SK-N-MC (cell line): ENCODE measurements around the gene FAM50A.

Experiments used
- DNase-seq: peaks from one replicate; pipeline ENCODE4 v3.0.0-alpha.2; 2011; ENCODE audit warnings: low read depth, low spot score
- H3K27ac ChIP-seq: fragments of 200-600 bp; sonication (generic); 2 replicates; pipeline ENCODE4 v1.5.1; 2016; ENCODE audit warnings: mixed run types
- H3K36me3 ChIP-seq: fragments of 200-600 bp; sonication (generic); 2 replicates; pipeline ENCODE4 v1.6.1; 2017; ENCODE audit warnings: antibody characterized with exemption, low read length, mixed read lengths; ENCODE audit not compliant: insufficient read depth
- H3K4me3 ChIP-seq: fragments of 200-600 bp; sonication (generic); 2 replicates; pipeline ENCODE4 v1.5.1; 2016
- H3K9ac ChIP-seq: fragments of 200-600 bp; sonication (generic); 2 replicates; pipeline ENCODE4 v1.8.0; 2017; ENCODE audit warnings: mixed run types, mixed read lengths; ENCODE audit not compliant: insufficient read length
- H3K9me3 ChIP-seq: fragments of 200-600 bp; sonication (generic); 2 replicates; pipeline ENCODE4 v1.6.1; 2017; ENCODE audit warnings: low read depth, mild to moderate bottlenecking, antibody characterized with exemption, low read length, moderate library complexity, mixed read lengths
- EZH2 ChIP-seq: fragments of 200-600 bp; sonication (generic); IDR thresholded peaks from one replicate; pipeline ENCODE4 v1.6.1; 2017; ENCODE audit warnings: antibody characterized with exemption
- FOXP2 ChIP-seq: optimal IDR thresholded peaks from 2 replicates; pipeline ENCODE3; 2011; ENCODE audit warnings: mild to moderate bottlenecking, moderate library complexity; ENCODE audit not compliant: insufficient read depth; ENCODE audit errors: extremely low read length, control extremely low read depth
- POLR2AphosphoS5 ChIP-seq: IDR thresholded peaks from 2 replicates; pipeline ENCODE4 v1.6.1; 2012; ENCODE audit warnings: mild to moderate bottlenecking, low read depth, low read length, borderline replicate concordance

The FAM50A gene

DNA sequence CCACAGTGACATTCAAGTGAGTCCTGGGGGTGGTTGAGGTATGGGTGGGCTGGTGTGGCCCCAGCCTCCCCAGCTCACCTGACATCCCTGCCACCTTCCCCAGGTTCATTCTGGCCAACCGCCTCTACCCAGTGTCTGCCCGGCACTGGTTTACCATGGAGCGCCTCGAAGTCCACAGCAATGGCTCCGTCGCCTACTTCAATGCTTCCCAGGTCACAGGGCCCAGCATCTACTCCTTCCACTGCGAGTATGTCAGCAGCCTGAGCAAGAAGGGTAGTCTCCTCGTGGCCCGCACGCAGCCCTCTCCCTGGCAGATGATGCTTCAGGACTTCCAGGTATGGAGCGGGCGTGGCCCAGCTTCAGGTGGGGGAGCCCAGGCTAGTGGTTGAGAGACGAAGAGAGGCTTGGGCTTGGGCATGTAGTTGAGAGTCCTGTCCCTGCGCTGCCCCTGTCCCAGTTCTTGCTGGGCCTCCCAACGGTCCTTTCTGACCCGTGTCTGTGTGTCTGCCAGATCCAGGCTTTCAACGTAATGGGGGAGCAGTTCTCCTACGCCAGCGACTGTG lies 8.7 kb upstream of the FAM50A start:
- TF ChIP-seq EZH2 (no peak), POLR2AphosphoS5 (no peak), FOXP2 (no peak)
- no peak overlapping the region for H3K9ac ChIP-seq
- no peaks in the 10 kb centered on the region for H3K9me3 ChIP-seq
- no peaks in the 10 kb centered on the region; the same call in 1 of the 2 replicates for H3K36me3 ChIP-seq
- no peak for DNase-seq
- no peak overlapping the region for H3K27ac ChIP-seq
- no peak overlapping the region for H3K4me3 ChIP-seq

DNA sequence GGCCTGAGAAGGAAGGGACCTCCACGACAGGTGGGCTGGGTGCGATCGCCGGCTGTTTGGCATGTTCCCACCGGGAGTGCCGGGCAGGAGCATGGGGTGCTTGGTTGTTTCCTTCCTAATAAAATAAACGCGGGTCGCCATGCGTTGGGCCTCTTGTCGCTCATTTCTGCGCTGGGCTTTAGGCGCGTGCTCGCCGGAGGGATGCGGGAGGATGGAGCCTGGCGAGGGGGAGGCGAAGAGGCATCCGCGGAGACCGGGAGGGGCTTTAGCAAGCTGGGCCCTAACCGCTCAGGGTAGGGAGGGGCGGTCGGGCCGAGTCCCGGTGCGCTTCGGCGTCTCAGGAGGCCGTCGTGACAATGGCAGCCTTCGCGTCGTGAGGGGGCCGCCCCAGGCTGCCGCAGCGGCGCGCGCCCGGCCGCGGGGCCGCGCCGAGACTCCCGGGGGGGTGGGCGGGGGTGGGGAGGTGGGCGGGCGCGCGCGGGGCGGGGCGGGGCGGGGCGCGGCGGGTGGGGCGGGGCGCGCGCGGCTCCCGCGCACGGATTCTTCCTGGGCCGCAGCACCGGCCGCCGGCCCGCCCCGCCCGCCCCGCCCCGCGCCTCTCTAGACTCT lies 7.5 kb upstream of the FAM50A start:
- peak overlapping the region; percentile 77 for H3K4me3 ChIP-seq
- H3K9ac ChIP-seq, result peak overlapping the region; percentile 66
- TF ChIP-seq POLR2AphosphoS5 (no peak), EZH2 (no peak), FOXP2 (no peak)
- H3K27ac ChIP-seq, result 0 out of 2 replicates have a peak overlapping the region, but pooled peaks have one; percentile 46
- no peaks in the 10 kb centered on the region; the same call in 1 of the 2 replicates for H3K36me3 ChIP-seq
- no peaks in the 10 kb centered on the region for H3K9me3 ChIP-seq
- DNase-seq, result no peak

DNA sequence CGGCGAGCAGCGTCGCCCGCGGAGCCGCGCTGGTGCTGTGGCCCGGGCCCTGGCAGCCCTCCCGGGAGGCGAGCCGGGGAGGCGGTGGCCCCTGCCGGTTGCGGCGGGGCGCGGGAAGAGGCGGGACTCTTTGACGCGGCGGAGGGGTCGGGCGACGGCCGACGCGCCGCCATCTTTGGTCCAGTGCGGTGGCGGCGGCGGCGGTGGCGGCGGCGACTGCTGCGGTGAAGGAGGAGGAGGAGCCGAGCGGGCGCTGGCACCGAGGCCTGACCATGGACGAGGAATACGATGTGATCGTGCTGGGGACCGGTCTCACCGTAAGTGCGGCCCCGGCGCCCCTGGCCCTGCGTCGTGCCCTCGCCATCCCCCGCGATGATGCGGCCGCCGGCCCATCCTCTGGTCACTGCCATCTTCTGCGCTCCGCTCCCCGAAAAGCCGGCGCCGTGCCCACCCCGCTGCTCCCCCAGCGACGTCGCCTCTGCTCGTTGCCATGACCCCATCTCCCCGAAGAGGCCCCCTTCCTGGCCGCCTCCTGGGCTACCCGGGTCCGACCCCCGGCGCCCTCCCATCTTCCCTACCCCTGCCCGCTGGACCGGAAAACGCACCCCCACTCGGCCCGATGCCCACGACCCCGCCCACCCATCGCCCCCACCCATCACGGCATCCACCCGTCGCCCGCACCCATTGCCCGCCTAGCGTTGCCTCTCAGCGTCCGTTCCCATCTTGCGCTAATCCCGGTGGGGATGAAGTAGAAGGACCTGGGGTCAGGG lies 6.8 kb upstream of the FAM50A start, which contains the start of gene GDI1:
Gene GDI1 (plus strand): TSS at position 172 of the 770 bp plus-strand sequence. CDS start 101 bp downstream, at position 273.
- TF ChIP-seq POLR2AphosphoS5 (peak; percentile 39; the same call in 1 of the 2 replicates), EZH2 (no peak)
- H3K27ac ChIP-seq, result 0 out of 2 replicates have a peak within 1 kb of the TSS, but pooled peaks have one; percentile 46
- peak within 1 kb of the TSS; percentile 77 for H3K4me3 ChIP-seq
- peaks cover 2% of the 10 kb centered on the region; the same call in 1 of the 2 replicates for H3K36me3 ChIP-seq
- H3K9me3 ChIP-seq, result no peaks in the 10 kb centered on the region
- DNase-seq, result no peak
- H3K9ac ChIP-seq, result peak within 1 kb of the TSS; percentile 66

DNA sequence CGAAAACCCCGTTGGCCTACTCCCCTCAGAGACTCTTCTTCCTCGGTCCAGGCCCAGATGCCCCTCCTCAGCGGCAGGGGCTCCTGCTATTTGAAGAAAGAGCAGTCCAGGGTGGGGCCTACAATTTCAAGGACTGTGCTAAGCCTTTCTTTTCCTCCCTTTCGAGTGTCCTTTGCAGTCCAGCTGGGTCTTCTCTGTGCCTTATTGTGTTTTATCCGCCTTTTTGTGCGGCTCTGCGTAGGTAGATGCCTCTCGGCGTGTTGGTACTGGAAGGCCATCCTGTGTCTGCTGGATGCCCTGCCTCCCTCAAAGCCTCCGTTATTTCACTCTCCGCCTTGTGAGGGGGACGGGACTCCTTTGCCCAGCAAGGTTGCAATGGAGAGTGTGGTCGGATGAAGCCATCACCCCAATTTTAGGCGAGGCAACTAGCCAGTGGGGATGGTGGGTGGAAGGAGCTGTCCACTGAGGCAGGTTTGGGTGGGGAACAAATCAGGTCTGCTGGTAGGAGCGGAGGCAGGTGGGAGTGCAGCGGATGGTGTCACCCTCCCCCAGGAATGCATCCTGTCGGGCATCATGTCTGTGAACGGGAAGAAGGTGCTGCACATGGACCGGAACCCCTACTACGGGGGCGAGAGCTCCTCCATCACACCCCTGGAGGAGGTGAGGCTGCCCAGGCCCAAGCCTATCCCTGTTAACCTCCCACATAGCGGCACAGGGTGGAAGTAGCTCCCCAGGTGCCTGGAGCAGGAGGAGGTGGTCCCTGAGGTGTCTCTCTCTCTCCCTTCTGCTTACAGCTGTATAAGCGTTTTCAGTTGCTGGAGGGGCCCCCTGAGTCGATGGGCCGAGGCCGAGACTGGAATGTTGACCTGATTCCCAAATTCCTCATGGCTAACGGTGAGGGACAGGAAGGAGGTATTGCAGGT lies 5.7 kb upstream of the FAM50A start:
- Histone ChIP-seq H3K36me3 (peaks cover 4% of the 10 kb centered on the region; the same call in 1 of the 2 replicates), H3K4me3 (peak overlapping the region; percentile 77), H3K27ac (no peak overlapping the region), H3K9me3 (no peaks in the 10 kb centered on the region), H3K9ac (peak overlapping the region; percentile 46)
- TF ChIP-seq POLR2AphosphoS5, result no peak
- TF ChIP-seq FOXP2, result no peak
- TF ChIP-seq EZH2, result no peak
- DNase-seq, result no peak

DNA sequence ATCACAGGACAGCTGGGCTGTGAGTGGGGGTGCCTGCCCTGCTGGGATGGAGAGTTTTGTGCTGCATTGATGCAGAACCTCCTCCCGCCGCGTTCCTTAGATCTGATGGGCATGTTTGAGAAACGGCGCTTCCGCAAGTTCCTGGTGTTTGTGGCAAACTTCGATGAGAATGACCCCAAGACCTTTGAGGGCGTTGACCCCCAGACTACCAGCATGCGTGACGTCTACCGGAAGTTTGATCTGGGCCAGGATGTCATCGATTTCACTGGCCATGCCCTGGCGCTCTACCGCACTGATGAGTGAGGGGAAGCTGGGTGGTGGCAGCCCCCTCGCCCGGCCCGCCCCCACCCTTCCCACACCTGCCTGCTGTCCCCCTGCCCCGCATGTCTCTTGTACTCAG lies 4.1 kb upstream of the FAM50A start:
- Histone ChIP-seq H3K4me3 (no peak overlapping the region), H3K27ac (no peak overlapping the region), H3K9ac (no peak overlapping the region), H3K9me3 (no peaks in the 10 kb centered on the region), H3K36me3 (peaks cover 4% of the 10 kb centered on the region; the same call in 1 of the 2 replicates)
- no peak for DNase-seq
- no peak for TF ChIP-seq FOXP2
- no peak for TF ChIP-seq EZH2
- TF ChIP-seq POLR2AphosphoS5, result no peak

DNA sequence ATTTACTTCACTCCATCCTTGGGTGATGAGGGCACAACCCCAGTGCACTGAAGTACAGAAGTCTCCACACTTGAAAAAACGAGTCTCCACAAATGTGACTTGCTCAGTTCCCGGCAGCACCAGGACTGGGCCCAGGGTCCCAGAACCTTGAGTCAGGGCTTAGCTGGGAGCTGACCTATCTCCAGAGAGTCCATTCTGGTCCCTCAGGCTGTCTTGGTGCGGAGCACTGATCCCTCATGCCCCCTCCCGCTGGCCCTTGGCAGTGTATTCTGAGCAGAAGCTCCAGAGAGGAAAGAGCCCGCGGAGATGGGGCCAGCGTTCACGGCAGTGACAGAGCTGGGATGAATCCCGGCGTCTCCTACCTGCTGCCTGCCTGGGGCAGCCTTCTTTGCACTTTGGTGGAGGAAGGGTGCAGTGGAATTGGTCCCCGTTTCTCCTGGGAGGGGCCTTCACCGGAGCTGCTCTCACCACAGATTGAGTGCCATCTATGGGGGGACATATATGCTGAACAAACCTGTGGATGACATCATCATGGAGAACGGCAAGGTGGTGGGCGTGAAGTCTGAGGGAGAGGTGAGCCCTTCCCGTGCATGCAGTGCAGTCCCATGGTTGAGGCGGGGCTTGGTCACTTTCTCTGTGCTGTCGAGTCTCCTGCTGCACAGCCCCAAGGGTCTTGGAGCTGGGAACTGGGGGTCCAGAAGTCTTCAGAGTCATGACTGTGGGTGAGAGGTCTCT lies 3.2 kb upstream of the FAM50A start:
- no peak overlapping the region for H3K4me3 ChIP-seq
- H3K27ac ChIP-seq, result no peak overlapping the region
- H3K36me3 ChIP-seq, result peaks cover 4% of the 10 kb centered on the region; the same call in 1 of the 2 replicates
- no peak for DNase-seq
- TF ChIP-seq EZH2 (no peak), FOXP2 (no peak), POLR2AphosphoS5 (no peak)
- H3K9ac ChIP-seq, result no peak overlapping the region
- H3K9me3 ChIP-seq, result no peaks in the 10 kb centered on the region

DNA sequence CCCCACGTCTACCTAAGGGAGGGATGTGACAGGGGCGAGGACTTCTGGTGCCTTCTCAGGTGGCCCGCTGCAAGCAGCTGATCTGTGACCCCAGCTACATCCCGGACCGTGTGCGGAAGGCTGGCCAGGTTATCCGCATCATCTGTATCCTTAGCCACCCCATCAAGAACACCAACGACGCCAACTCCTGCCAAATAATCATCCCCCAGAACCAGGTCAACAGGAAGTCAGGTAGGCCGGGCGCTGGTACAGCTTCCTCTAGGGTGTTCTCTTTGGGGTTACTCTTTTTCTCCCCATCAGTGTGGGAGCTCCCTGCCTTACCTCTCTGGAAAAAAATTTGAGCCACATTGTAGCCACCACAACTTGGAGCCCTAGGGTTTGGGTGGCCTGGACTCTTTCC lies 2.4 kb upstream of the FAM50A start:
- TF ChIP-seq POLR2AphosphoS5 (no peak), EZH2 (no peak), FOXP2 (no peak)
- DNase-seq, result no peak

More for the DNA sequence above, 2.4 kb upstream of the FAM50A start:
- no peaks in the 10 kb centered on the region for H3K9me3 ChIP-seq
- no peak overlapping the region for H3K9ac ChIP-seq
- peaks cover 4% of the 10 kb centered on the region; the same call in 1 of the 2 replicates for H3K36me3 ChIP-seq
- no peak overlapping the region for H3K27ac ChIP-seq
- no peak overlapping the region for H3K4me3 ChIP-seq
